ENCODE measurements around the gene ZC3H18.

DNA sequence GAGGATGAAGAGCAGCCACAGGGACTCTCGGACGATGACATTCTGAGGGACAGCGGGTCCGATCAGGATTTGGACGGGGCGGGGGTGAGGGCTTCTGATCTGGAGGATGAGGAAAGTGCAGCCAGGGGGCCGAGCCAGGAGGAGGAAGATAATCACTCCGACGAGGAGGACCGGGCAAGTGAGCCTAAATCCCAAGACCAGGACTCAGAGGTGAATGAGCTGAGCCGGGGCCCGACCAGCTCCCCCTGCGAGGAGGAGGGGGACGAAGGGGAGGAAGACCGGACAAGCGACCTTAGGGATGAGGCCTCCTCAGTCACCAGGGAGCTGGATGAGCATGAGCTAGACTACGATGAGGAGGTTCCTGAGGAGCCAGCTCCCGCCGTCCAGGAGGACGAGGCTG is 7.0 kb downstream of the ZC3H18 start:
- TF ChIP-seq CTCF (IDR thresholded peaks at IDR 0.05; ENCODE audit: low read depth, low read length, poor library complexity, severe bottlenecking) (no peak), EZH2phosphoT487 (IDR thresholded peaks at IDR 0.05; ENCODE audit: borderline replicate concordance, low read length) (no peak)
